ENCODE measurements around the gene ARID3A. TPM values are rescaled to one million over a fixed set of nuclear protein-coding genes. Genes with fewer than 3 reads are reported as not detected.
"Not testable (repeated sequence)": the region's sequence is repeated elsewhere in the genome, so short reads cannot be mapped to it uniquely, and the experiment has no call there.

The ARID3A gene, protein sequence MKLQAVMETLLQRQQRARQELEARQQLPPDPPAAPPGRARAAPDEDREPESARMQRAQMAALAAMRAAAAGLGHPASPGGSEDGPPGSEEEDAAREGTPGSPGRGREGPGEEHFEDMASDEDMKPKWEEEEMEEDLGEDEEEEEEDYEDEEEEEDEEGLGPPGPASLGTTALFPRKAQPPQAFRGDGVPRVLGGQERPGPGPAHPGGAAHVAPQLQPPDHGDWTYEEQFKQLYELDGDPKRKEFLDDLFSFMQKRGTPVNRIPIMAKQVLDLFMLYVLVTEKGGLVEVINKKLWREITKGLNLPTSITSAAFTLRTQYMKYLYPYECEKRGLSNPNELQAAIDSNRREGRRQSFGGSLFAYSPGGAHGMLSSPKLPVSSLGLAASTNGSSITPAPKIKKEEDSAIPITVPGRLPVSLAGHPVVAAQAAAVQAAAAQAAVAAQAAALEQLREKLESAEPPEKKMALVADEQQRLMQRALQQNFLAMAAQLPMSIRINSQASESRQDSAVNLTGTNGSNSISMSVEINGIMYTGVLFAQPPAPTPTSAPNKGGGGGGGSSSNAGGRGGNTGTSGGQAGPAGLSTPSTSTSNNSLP
- 4.2 TPM for polyA plus RNA-seq

DNA sequence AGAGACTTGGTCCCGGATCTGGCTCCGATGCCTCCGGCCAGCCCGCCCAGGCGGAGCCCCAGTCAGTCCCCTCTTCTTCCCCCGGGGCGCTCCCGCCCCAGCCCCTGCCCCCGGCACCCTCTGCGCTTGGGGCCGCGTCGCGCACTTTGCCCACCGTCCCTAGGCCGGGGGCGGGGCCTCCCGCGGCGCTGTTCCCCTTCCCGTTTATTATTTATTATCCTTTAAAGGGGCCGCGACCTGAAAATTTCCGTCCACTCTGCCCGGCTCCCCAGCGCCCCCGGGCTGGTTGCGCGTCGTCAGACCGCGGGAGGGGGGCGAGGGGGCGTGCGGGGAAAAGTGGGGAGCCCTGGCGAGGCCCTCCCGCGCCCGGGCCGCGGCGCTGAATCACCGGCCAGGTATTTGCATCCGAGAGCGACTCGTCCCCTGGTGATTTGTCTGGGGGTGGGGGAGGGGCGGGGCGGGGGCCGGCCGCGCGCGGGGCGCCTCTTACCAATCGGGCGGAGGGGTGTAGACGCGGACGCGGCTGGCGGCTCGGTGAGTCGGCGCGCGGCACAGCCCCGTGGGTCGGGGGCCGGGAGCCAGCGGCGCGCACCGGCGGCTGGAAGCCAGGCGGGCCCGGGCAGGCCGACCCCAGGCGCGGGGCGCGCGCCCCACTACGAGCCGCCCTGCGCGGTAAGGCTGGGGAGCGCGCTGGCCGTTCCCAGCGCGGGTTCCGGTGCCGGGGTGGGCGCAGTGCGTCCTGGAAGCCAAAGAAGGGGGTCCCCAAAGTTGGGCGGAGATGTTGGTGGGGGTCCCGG is at the start of gene ARID3A:
TSS of gene ARID3A (plus strand) at position 510 of the 797 bp plus-strand sequence. CDS start 3,494 bp downstream, outside the sequence.
- H3K9me3 Mint-ChIP-seq, result no peaks in the 10 kb centered on the region

DNA sequence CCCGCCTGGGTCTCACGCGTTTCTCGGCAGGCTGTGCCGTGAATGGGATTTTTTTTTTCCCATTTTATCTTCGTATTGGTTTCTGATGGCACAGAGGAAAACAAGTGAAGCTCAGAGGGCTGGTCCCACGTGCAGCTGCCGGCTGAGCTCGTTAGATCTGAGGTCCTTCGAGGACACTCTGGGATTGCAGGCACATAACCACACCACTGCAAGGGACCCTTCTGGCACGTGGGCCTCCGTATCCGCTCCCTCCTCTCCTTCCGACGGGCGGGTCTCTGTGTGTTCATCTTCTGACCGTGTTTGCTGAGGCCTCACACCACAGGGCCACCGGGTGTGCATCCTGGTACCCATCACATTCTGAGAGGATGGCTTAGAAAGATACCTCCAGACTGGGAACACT is 49.7 kb upstream of the ARID3A start:
- H3K4me3 Mint-ChIP-seq, result peak overlapping the region in 1 of 4 donors; percentile 52
- H3K27ac Mint-ChIP-seq, result no peak overlapping the region
- H3K4me1 Mint-ChIP-seq, result peaks cover 4 to 8% (median 6%) of the 10 kb centered on the region in 3 donors
- peaks cover 2% of the 10 kb centered on the region for H3K36me3 Mint-ChIP-seq
- H3K9me3 Mint-ChIP-seq, result no peaks in the 10 kb centered on the region
- H3K27me3 Mint-ChIP-seq, result no peaks in the 10 kb centered on the region

More for the DNA sequence above, at the start of gene ARID3A:
- Mint-ChIP-seq H3K4me3 (peak within 1 kb of the TSS; percentile 86 to 98 (median 95)), H3K4me1 (peaks cover 4 to 13% (median 9%) of the 10 kb centered on the region in 3 donors), H3K27ac (peak within 1 kb of the TSS; percentile 92 to 95 (median 93)), H3K36me3 (no peaks in the 10 kb centered on the region), H3K27me3 (no peaks in the 10 kb centered on the region)

DNA sequence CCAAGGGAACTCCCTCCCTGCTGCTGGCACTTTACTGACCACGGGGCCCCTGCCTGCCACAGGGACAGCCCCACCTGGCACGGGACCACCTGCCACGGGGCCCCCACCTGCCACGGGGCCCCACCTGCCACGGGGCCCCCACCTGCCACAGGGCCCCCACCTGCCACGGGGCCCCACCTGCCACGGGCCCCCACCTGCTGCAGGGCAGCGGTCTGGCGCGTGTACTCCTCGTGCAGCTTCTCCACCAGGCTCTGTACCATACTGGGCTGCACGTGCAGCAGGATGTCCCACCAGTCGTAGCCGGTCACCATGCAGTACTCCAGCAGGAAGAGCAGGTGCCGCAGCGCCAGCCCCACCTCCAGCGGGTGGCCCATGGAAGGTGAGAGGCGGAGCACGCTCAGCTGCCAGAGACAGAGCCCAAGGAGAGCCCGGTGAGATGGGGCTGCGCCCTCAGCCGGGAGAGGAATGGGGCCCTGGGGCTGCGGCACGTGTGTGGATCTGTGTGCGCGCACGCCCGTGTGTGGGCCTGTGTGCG is 49.0 kb upstream of the ARID3A start:
- Mint-ChIP-seq H3K27me3 (no peaks in the 10 kb centered on the region), H3K36me3 (peaks cover 2% of the 10 kb centered on the region), H3K9me3 (no peaks in the 10 kb centered on the region), H3K4me1 (peaks cover 4 to 7% (median 6%) of the 10 kb centered on the region in 3 donors), H3K4me3 (no peak overlapping the region), H3K27ac (peak overlapping the region in 1 of 3 donors; percentile 28)

DNA sequence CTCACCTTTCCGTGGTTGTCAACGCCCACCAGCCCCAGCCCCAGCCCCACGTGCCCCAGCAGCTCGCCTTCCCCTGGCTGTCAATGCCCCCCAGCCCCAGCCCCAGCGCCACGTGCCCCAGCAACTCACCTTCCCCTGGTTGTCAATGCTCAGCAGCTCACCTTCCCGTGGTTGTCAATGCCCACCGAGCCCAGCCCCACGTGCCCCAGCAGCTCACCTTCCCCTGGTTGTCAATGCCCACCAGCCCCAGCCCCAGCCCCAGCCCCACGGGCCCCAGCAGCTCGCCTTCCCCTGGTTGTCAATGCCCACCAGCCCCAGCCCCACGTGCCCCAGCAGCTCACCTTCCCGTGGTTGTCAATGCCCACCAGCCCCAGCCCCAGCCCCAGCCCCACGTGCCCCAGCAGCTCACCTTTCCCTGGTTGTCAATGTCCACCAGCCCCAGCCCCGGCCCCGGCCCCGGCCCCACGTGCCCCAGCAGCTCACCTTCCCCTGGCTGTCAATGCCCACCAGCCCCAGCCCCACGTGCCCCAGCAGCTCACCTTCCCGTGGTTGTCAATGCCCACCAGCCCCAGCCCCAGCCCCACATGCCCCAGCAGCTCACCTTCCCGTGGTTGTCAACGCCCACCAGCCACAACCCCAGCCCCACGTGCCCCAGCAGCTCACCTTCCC is 47.7 kb upstream of the ARID3A start:
- not testable (repeated sequence) for H3K4me1 Mint-ChIP-seq, H3K36me3 Mint-ChIP-seq, H3K27ac Mint-ChIP-seq, H3K9me3 Mint-ChIP-seq, H3K27me3 Mint-ChIP-seq, H3K4me3 Mint-ChIP-seq

DNA sequence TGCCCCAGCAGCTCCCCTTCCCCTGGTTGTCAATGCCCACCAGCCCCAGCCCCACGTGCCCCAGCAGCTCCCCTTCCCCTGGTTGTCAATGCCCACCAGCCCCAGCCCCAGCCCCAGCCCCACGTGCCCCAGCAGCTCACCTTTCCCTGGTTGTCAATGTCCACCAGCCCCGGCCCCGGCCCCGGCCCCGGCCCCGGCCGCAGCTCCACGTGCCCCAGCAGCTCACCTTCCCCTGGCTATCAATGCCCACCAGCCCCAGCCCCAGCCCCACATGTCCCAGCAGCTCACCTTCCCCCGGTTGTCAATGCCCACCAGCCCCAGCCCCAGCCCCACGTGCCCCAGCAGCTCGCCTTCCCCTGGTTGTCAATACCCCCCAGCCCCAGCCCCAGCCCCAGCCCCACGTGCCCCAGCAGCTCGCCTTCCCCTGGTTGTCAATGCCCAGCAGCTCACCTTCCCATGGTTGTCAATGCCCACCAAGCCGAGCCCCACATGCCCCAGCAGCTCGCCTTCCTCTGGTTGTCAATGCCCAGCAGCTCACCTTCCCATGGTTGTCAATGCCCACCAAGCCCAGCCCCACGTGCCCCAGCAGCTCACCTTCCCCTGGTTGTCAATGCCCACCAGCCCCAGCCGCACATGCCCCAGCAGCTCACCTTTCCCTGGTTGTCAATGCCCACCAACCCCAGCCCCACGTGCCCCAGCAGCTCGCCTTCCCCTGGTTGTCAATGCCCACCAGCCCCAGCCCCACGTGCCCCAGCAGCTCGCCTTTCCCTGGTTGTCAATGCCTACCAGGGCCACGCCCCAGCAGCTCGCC is 46.9 kb upstream of the ARID3A start:
- not testable (repeated sequence) for H3K36me3 Mint-ChIP-seq, H3K4me1 Mint-ChIP-seq, H3K9me3 Mint-ChIP-seq, H3K27me3 Mint-ChIP-seq, H3K27ac Mint-ChIP-seq, H3K4me3 Mint-ChIP-seq

DNA sequence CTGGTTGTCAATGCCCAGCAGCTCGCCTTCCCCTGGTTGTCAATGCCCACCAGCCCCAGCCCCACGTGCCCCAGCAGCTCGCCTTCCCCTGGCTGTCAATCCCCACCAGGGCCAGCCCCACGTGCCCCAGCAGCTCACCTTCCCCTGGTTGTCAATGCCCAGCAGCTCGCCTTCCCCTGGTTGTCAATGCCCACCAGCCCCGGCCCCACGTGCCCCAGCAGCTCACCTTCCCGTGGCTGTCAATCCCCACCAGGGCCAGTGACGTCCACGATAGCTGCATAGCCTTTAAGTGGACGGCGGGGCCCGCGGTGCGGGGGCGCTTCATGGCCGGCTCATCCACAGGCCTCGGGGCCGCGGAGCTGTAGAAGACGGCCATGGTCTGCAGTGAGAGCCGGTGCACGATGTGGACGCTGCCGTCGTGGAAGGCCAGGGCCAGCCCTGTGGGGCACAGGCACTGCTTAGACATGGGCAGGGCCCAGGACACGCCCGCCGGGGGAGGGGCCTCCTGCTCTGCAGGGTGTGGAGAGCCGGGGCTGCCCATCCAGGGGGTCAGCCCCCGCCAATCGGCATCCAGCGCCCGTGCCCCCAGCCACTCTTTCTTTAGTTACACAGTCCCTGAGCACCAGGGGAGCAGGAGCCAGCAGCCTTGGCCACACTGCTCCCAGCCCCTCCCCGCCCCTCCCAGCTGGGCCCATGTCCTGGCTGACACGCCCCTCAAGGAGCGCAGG is 46.0 kb upstream of the ARID3A start:
- Mint-ChIP-seq H3K9me3 (no peaks in the 10 kb centered on the region), H3K4me1 (peaks cover 0 to 7% (median 1%) of the 10 kb centered on the region in 3 donors), H3K27ac (no peak overlapping the region), H3K36me3 (peaks cover 2% of the 10 kb centered on the region), H3K4me3 (peak overlapping the region in 1 of 4 donors; percentile 27), H3K27me3 (no peaks in the 10 kb centered on the region)

DNA sequence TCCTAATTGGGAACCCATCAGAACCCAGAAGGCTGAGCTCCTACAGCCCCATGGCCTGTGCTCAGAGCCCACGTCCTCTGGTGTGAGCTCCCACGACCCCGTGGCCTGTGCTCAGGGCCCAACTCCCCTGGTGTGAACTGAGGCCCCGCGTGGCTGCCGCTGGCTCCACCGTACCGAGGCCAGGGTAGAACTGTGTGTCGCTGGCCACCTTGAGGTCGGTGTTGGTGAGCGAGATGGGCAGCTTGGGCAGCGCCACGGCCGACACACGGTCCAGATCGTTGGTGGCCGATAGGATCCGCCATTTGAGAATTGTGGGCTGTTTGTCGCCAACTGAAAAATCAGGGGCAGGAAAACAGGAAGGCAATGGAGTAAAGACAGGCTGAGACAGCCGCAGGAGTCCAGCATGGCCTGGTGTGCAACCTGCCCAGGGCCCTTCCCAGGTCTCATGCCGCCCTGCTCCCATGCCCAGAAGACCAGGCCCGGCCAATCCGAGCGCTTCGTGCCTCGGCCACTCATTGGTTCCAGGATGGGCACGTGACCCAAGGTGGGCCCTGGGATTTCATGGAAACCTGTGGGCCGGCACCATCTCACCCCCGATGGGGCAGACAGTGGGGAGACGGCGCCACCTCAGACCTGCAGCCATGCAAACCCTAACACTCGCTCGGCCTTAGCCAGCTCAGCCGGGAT is 44.3 kb upstream of the ARID3A start:
- peak overlapping the region in 1 of 3 donors; percentile 74 for H3K27ac Mint-ChIP-seq

DNA sequence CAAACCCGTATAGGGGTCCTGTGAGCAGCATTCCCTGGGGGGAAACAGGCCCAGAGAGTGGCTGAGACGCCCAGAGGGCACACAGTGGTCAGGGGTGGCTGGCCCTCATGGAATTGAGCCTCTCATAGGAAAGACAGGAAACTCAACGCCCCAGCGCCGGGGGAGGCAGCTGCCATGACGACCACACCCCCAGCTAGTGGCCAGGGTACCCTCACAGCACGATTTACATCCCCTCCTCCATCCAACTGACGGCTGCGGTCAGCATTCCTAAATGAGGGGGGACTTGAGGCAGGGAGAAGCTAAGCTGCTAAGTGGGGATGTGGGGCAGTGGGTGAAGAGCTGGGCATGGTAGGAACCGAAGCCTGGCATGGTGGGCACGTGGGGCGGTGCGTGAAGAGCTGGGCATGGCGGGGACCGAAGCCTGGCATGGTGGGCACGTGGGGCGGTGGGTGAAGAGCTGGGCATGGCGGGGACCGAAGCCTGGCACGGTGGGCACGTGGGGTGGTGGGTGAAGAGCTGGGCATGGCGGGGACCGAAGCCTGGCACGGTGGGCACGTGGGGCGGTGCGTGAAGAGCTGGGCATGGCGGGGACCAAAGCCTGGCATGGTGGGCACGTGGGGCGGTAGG is 42.9 kb upstream of the ARID3A start:
- Mint-ChIP-seq H3K9me3 (no peaks in the 10 kb centered on the region), H3K27me3 (no peaks in the 10 kb centered on the region), H3K27ac (peak overlapping the region in 1 of 3 donors; percentile 74), H3K4me1 (peaks cover 0 to 7% (median 0%) of the 10 kb centered on the region in 3 donors), H3K36me3 (no peaks in the 10 kb centered on the region), H3K4me3 (no peak overlapping the region)

More for the DNA sequence above, 44.3 kb upstream of the ARID3A start:
- no peaks in the 10 kb centered on the region for H3K36me3 Mint-ChIP-seq
- no peaks in the 10 kb centered on the region for H3K27me3 Mint-ChIP-seq
- H3K4me3 Mint-ChIP-seq, result no peak overlapping the region
- no peaks in the 10 kb centered on the region for H3K9me3 Mint-ChIP-seq
- peaks cover 0 to 2% (median 0%) of the 10 kb centered on the region in 3 donors for H3K4me1 Mint-ChIP-seq

DNA sequence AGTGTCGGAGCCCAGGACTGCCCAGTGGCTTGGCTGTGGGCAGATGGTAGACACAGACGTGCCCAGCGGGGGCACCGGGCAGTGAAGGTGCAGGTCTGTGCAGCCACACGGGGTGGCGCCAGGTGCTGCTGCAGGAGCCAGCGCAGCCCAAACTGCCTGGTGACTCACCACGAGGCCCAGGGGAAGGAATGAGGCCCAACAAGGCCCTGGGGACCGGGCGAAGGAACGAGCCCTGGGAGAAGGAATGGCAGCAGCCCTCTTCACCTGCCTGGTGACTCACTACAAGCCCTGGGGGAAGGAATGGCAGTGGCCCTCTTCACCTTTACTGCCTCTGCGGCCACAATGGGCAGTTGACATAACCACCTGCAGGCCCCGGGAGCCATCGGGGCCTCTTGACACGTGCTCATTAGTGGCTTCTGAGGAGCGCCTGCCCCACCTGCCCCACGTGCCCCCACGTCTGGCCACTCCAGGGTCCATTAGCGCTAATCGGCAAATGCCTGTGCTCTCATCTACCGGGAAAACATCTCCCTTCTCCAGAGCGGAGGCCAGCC is 42.1 kb upstream of the ARID3A start:
- H3K36me3 Mint-ChIP-seq, result no peaks in the 10 kb centered on the region
- H3K27ac Mint-ChIP-seq, result no peak overlapping the region
- H3K4me3 Mint-ChIP-seq, result no peak overlapping the region
- peaks cover 0 to 7% (median 5%) of the 10 kb centered on the region in 3 donors for H3K4me1 Mint-ChIP-seq
- H3K9me3 Mint-ChIP-seq, result no peaks in the 10 kb centered on the region
- H3K27me3 Mint-ChIP-seq, result no peaks in the 10 kb centered on the region

DNA sequence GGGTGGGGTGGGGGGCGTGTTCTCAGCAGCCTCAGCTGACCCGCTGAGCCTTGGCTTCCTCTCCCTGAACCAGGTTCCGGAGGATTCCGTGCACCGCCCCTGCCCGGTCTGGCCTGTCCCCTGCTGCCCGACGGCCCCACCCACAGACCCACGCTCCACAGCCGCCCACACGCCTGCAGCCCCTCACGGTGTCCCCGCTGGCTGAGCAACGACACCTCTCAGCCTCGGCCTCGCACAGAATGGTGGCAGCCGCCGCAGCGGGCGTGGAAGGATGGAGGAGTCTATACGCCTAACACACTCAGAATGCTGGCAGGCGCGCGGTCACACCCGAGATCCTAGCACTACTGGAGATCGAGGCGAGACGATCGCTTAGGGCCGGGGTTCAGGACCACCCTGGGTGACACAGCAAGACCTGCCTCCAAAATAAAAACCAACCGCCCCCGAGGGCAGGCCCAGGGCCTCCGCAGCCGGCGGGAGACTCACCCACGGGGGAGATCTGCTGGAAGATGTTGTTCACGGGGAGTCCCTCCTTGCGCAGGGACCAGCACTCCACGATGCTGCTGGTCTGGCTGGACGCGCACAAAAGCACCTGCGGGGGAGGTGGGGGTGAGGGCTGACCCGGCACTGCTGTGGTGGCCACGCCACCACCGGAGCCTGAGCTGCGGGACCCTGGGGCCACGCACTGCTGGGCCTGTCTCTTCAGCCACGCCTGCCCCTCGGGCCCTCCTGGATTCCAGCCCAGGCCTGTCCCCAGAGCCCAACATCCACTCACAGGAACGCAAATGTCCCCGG is 41.2 kb upstream of the ARID3A start:
- H3K4me1 Mint-ChIP-seq, result peaks cover 3 to 7% (median 5%) of the 10 kb centered on the region in 3 donors
- H3K4me3 Mint-ChIP-seq, result no peak overlapping the region
- H3K27me3 Mint-ChIP-seq, result no peaks in the 10 kb centered on the region
- no peaks in the 10 kb centered on the region for H3K36me3 Mint-ChIP-seq
- no peaks in the 10 kb centered on the region for H3K9me3 Mint-ChIP-seq
- H3K27ac Mint-ChIP-seq, result no peak overlapping the region

DNA sequence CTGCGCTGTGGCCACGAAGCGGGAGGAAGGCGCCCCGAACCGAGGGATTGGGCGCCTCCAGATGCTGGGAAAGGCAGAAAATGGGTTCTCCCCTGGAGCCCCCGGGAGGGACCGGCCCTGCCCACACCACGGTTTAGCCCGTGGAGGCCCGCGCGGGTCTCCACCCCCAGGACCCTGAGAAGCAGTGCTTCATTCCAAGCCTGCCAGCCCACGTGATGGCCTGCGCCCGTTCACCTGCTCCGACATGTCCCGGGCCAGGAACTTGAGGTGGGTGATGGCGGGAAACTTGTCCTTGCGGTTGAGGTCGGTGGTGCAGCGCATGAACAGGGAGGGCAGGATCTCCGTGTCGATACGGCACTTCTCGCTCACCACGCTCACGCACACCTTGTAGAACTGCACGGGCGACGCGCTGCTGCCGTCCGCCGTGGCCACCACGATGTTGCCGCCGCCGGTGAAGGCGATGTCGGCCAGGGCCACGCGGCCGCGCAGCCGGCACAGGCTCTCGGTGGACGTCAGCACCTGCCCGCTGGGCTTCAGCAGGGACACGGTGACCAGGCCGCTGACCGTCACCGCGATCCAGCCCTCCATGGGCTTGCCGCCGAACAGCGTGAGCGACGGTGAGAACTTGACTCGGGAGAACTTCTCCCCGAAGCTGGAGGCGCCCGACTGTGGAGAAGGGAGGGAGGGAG is 40.2 kb upstream of the ARID3A start:
- H3K9me3 Mint-ChIP-seq, result no peaks in the 10 kb centered on the region
- H3K27ac Mint-ChIP-seq, result no peak overlapping the region
- H3K4me1 Mint-ChIP-seq, result peaks cover 3 to 8% (median 5%) of the 10 kb centered on the region in 3 donors
- H3K36me3 Mint-ChIP-seq, result no peaks in the 10 kb centered on the region
- no peaks in the 10 kb centered on the region for H3K27me3 Mint-ChIP-seq
- no peak overlapping the region for H3K4me3 Mint-ChIP-seq
